ENCODE data around the gene PDE12.

DNA sequence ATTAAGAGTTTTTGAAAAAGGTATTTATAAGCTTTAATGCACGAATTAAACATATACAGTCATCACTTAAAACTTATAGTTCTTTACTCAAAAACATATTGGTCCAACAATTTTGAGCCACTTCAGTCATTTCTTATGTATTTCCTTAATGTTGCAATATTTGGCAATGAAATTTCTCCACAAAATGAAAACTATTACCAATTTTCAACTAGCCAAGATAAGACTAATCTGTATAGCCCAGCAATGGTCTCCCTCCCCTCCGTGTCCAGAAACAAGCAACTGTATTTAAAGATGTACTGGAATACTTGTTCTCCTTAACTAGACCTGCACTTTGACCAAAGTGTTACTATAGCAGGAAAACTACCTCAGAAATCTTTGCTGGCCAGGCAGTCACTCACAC lies 31.8 kb downstream of the PDE12 start:
- TF ChIP-seq EP300 (IDR thresholded peaks at IDR 0.05) (no peak), CTCF (IDR thresholded peaks at IDR 0.05) (no peak), POLR2A (IDR thresholded peaks at IDR 0.05) (no peak)

Data from ovary (tissue), 3 donors.